Upper lobe of left lung (tissue), 4 donors: ENCODE results near the gene OR14I1.

Experiments used
- POLR2AphosphoS5 ChIP-seq, 2 donors: sonication (generic); formaldehyde crosslinking; IDR thresholded peaks; one replicate each; pipeline ENCODE4 v1.5.1; 2017; ENCODE audit warnings: antibody characterized with exemption in 2 of 2
- TF ChIP-seq, protein P1 (sequence below), 6 experiments: fragments of 450-650 bp in 4 of 6; fragments of 200-600 bp in 2 of 6; sonication (generic) in 2 of 6; IDR thresholded peaks; one replicate each; pipeline ENCODE4 v1.5.1; 2016 to 2019; ENCODE audit warnings: antibody characterized with exemption in 6 of 6

DNA sequence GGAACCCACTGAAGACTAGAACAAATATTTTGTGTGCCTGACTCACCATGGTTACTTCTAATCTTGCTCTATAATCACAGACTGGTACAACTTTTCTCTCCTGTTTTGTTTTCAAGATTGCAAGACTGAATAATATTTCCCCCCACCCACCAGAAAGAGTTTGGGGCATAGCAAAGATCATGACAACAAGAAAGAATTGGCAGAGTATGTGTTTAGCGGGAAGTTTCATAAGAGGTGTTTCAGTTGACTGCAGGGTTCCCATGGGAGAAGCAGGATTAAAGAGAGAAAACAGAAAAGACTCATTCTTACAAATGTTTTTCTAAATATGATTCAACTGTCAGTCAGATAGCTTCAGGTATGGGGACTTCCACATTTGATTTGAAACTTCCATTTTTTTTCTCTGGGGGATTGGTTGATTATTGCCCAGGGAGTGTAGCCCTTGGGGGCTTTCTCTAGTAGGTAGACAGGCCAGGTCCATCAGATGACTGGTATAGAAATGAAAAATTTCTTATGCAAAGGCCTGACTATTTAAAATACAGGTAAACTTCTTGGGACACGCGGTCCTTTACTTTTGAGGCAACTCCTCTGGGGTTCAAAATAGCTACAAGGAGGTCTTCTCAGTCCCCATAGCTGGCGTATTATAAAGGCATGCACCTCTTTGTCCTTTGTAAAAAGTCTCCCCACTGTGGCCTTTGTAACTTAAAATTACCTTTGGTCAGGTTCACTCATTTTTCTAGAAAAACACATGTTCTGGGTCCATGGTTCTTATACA, 13.9 kb downstream of the OR14I1 start:
- TF ChIP-seq, protein P1, sequence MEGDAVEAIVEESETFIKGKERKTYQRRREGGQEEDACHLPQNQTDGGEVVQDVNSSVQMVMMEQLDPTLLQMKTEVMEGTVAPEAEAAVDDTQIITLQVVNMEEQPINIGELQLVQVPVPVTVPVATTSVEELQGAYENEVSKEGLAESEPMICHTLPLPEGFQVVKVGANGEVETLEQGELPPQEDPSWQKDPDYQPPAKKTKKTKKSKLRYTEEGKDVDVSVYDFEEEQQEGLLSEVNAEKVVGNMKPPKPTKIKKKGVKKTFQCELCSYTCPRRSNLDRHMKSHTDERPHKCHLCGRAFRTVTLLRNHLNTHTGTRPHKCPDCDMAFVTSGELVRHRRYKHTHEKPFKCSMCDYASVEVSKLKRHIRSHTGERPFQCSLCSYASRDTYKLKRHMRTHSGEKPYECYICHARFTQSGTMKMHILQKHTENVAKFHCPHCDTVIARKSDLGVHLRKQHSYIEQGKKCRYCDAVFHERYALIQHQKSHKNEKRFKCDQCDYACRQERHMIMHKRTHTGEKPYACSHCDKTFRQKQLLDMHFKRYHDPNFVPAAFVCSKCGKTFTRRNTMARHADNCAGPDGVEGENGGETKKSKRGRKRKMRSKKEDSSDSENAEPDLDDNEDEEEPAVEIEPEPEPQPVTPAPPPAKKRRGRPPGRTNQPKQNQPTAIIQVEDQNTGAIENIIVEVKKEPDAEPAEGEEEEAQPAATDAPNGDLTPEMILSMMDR (IDR thresholded peaks at IDR 0.05): no peak
- no peak for TF ChIP-seq POLR2AphosphoS5 (IDR thresholded peaks at IDR 0.05)
